Left kidney (tissue), 2 donors: ENCODE measurements around the gene WDR17. TPM values are rescaled to one million over a fixed set of nuclear protein-coding genes. Genes with fewer than 3 reads are reported as not detected.
"Not testable (repeated sequence)": the region's sequence is repeated elsewhere in the genome, so short reads cannot be mapped to it uniquely, and the experiment has no call there.

Experiments
- DNase-seq: peaks from one replicate; pipeline ENCODE4 v3.0.0-alpha.2; 2013
- polyA plus RNA-seq: library from polyadenylated mRNA; unstranded; fragments of 120-200 nt; gene quantifications from one replicate; pipeline ENCODE4 v1.2.1, GENCODE V29; 2013; ENCODE audit not compliant: insufficient read length

WDR17 gene
- polyA plus RNA-seq, 1 donor = 16.2 TPM

DNA sequence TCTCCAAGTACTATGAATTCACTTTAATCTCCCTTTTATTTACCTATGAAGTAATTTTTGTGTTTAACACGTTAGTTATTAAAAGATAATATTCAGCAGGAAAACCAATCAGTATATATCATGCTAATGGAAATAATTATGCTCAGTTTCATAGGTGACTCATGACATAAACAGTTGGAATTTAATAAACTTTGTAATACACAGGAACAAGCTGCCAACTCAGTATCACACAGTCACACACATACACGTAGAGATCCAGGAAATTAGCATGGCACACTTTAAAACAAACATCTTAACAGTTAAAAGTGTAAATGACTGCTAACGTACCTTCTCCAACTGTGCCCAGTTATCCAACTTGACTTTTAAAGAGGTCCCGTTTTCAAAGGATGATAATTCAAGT is 127.5 kb downstream of the WDR17 start:
- no peak for DNase-seq

DNA sequence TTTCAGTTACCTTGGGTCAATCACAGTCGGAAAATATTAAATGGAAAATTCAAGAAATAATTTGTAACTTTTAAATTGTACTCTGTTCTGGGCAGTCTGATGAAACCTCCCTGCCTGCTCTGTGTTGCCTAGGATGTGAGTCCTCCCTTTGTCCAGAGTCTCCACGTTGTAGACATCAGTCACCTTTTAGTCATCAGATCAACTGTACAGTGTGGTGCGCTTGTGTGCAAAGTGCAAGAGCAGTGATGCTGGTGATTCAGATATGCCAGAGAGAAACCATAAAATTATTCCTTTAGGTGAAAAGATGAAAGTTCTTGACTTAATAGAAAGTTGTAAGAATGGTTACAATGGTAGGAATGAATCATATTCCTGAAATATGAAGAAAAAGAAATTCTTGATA is 128.3 kb downstream of the WDR17 start:
- no peak for DNase-seq

DNA sequence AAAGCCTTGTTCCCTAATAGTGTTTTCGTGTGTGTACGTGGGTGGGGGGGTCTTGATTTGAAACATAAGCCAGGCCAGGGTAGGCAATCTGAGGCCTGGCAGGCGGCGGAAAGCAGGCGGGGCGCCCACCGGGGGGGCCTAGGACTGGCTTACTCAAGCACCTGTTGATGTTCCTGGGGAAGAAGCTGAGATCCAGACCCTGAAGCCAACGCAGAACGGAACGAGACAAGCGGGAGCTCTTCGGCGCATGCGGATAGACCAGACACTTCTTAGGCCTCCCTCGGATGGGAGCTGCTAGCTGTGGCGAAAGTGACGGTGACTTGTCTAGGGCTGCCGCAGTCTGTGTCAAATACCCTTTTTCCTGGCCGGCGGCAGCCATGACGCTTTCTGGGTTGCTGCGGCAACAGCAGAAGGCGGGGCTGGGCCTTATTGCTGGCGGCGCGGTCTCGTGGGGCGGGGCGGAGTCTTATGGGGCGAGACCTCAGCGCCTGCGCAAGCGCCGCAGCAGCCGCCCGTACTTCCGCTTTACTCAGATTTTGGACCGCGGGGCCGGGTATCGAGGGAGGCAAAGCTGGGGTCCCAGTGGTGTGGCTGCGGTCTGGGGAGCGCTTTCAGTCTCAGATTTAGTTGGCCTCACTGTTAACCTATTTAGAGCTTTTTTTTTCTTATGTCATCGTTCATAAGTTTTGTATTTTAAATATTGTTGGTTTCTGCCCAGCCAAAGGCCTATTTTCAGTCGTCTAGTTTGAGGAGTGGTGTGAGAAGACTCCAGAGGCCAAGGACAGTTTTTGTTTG is 129.7 kb downstream of the WDR17 start, which contains the start of gene SPATA4:
TSS of gene SPATA4 (minus strand) at position 402 of the 795 bp plus-strand sequence. CDS start at position 379, 23 bp downstream.
- DNase-seq = peak; percentile 89

DNA sequence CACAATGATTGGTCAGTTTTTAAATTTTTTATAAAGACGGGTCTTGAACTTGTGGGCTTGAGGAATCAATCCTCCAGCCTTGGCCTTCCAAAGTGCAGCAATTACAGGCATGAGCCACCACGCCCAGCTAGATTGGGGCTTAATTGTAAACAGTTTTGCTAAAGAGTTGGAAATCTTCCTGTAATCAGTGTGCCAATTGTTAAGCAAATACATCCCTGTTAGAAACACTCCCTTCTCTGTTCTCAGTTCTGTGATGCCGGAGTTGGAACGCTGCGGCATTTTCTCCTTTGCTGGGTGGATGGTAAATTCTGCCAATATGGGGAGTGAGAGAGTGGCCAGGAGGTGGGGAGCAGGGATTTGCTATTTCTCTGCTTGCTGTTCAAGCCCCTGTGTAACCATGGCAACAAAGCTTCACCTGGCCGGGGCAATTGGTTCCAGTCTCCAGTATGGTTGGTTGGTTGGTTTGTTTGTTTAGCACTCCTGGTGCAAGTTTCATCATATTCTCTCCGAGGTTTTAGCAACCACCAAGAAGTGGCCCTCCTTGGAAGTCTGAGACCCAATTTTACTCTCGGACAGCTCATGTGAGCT is 132.8 kb downstream of the WDR17 start:
- DNase-seq = no peak

DNA sequence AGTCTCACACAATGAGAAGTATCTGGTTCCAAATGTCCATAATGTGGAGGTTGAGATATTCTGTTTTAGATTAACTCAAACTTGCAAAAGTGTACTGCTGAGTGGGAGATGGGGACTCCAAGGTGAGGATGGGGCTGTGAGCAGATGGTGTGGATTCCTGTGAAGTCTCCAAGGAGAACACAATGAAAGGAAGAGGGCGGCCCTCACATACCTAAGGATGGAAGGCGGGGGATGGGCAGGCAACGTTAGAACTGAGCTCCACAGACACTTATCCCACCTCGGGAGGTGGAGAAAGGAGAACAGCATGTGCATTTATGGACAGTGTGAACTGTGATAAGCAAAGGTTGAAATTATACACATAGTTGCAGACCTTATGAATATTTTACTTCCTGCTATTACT is 139.7 kb downstream of the WDR17 start:
- no peak for DNase-seq

DNA sequence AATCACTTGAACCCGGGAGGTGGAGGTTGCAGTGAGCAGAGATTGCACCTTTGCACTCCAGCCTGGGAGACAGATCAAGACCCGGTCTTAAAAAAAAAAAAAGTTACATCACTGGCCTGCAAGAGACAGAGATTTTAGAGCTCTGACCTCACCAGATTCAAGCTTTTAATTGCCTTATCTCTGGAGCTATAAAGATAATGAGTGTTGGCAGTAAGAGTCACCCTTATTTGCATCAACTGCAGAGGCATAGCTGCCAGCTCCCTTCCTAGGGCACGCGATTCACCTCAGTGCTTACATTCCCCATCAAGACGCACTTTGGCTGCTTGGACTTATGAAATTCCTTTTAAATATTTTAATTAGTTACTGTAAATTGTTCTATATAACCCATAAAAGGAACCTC is 142.2 kb downstream of the WDR17 start:
- DNase-seq = no peak

DNA sequence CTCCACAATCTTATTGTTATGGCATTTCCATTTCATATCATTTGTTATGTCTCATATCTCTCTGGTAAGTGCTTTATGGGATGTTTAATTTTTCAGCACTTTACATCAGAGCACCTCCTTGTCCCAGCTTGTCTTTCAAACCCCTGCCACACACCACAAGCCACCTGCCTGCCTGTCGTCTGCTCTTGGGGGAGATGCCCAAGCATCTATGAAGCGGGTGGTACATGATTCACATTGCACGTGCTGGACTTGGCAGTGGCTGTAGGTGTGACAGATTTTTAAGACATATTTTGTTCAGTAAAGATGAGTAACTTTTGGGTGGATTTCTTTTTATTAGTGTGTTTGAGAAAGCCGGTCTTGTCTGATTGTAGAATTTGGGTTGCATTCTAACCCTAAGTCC is 143.9 kb downstream of the WDR17 start:
- DNase-seq = no peak

DNA sequence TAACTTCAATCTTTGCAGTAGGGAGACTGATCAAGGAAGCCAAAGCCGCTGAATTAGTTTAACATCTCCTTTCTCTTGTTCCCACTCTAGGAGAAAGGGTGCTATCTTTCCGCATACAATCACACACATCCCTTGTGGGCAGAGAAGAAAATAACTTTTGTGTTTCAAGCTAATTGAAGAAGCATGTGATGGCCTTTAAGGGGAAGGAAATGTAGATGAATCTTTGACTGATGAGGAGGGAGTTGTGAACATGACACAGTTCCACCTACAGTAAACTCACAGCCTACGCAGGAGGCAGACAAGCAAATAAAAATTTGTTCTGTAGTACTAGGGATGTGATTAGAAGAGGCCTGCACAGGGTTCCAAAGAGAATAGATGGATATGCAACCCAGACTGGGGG is 144.5 kb downstream of the WDR17 start:
- no peak for DNase-seq

DNA sequence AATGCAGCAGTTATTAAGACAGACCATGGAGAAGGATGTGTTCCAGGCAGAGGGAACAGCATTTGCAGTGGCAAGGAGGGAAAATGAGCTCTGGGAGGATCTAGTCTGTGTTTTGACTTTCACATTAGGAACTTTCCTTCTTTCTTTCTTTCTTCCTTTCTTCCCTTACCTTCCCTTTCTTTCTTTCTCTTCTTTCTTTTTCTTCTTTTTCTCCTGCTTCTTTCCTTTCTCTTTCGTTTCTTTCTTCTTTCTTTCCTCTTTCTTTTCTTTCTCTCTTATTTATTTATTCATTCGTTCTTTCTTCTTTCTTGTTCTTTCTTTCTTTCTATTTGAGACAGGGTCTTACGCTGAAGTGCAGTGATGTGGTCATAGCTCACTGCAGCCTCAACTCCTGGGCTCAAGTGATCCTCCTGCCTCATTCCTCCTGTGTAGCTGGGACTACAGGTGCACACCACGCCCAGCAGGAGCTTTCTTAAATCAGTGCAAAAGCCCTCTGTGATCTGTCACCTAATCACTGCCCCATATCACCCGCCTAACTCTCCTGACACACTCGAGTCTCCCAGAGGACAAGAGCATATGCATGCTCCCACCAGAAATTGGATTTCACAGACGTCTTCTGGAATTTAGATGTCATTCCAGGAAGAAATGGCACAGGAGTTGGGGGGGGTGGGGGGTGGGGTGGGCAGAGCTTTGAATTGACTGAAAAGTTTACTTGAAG is 145.1 kb downstream of the WDR17 start:
- no peak for DNase-seq

DNA sequence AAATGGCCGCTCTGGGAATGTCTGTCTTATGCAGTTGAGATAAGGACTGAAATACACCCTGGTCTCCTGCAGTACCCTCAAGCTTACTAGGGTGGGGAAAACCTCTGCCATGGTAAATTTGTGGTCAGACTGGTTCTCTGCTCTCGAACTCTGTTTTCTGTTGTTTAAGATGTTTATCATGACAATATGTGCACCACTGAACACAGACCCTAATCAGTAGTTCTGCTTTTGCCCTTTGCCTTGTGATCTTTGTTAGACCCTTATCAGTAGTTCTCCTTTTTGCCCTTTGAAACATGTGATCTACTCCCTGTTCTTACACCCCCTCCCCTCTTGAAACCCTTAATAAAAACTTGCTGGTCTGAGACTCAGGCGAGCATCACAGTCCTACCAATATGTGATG is 146.7 kb downstream of the WDR17 start:
- DNase-seq = not testable (repeated sequence)

DNA sequence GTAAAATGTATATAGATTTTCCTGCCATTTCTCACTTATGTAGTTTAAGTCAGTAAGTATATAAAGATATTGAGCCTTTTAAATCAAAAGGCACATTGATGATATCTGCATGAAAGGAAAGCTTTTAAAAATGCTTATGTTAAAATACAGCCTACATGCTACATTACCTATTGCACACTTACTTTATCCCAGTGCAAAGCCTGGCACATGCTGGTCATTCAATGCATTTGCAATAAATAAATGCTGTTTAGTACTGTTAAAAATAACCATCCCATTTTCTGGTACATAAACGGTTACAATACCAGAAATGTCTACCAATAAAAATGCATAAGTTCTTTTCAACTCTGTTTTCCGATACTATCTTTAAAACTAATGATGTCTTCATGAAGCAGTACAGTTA is 151.9 kb downstream of the WDR17 start:
- DNase-seq = no peak

DNA sequence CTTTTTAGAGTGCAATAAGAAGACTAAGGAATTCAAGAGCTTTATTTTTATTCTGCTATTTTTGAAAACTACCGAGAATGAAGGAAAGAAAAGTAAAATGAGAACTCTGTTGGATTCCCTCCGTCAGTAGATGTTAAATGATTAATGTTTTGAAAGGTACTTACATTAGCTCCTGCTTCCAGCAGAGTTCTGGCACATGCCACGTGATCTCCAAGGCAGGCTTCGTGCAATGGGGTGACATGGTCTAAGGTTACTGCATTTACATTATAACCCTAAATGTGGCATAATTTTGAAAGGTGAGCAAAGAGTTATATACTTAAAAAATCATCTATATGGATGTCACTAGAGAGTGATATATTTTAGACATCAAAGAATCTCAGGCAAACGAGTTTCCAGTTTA is 156.5 kb downstream of the WDR17 start:
- DNase-seq = no peak

DNA sequence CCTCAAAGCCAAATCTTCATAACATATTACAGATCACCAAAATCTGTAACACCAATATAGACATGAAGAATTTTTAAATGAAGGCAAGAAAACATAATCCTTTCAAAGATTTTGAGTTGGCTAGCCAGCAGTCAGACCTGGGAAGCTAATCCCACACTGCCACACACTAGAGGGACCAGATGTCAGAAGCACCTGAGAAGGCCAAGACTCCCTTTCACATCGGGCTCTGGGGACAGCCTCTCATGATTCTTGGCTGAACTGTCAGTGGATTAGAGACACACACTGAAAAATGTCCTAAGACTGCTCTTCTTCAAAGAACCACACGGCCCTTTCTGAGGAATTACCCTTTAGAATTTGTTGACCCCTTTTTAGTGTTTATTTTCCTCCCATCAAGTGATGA is 157.9 kb downstream of the WDR17 start:
- no peak for DNase-seq

DNA sequence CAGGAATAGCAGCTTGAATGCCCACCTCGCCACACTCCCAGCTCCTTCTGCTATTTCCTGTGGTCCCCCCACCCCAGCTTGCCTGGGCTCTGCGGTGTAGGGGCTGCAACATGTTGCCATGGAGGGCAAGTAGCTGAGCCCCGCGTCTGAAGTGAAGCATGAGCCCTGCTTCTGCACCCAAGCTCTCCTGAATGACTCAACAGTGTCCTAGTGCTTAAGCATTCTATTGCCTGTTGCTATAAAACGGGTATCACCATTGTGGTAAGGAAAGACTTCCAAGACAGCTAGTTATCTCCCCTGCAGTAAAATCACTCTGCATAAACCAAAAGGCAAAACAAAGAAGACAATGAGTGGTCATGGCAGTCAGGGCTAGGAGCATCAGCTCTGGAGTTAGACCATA is 161.1 kb downstream of the WDR17 start:
- DNase-seq = no peak

DNA sequence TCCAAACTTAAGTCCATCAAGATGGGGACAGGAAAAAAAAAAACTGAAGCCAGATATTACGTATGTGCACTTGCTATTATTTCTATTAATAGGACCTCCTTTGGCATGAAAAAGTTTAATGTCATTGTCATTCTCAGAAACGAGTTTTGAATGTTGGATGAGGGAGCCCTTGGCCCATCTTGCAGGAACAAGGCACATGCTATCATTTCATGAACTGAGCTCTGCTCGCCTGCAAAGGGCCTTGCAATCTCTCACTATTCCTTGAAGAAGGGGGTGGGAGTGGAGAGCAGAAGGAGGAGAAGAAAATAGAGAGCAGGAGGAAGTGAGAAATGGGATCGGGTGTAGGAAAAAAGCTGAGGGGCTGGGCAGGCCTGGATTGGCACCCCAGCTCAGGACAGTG is 164.0 kb downstream of the WDR17 start:
- no peak for DNase-seq

Other genes with a start within 250 kb of the WDR17 start
- gene SPATA4, start 129.7 kb downstream of the WDR17 start, polyA plus RNA-seq = 1.4 TPM
- gene ASB5, start 203.4 kb downstream of the WDR17 start, polyA plus RNA-seq = 0.18 TPM